Measurements from ENCODE around the gene TMEM220. TPM values are rescaled to one million over a fixed set of nuclear protein-coding genes. Genes with fewer than 3 reads are reported as not detected.
A peak's percentile ranks its signal among the peaks of the same experiment; 100 is the strongest.
"Not testable (repeated sequence)": the region's sequence is repeated elsewhere in the genome, so short reads cannot be mapped to it uniquely, and the experiment has no call there.

TMEM220 gene
- total RNA-seq, 2 donors from 2014 or later, result 1.4 to 10.9 TPM

DNA sequence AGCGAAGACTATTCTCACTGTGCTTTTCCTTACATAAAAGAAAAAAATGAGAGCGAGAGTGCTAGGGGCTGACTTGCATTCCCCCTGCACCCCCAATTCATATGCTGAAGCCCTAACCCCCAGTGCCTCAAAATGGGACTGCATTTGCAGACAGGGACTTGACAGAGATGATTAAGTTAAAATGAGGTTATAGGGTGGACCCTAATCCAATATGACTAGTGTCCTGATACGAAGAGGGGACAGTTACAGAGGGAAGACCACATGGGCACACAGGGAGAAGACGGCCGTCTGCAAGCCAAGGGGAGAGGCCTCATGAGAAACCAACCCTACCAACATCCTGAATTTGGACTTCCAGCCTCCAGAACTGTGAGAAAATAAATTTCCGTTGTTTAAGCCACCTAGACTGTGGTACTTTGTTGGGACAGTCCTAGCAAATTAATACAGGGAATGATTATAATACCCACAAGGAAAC, 1.6 kb upstream of the TMEM220 start:
- Mint-ChIP-seq H3K4me3 (peak overlapping the region; percentile 77), H3K9me3 (no peaks in the 10 kb centered on the region), H3K27ac (no peak overlapping the region), H3K4me1 (peaks cover 4% of the 10 kb centered on the region), H3K36me3 (ENCODE audit: low read depth) (no peaks in the 10 kb centered on the region), H3K27me3 (ENCODE audit: insufficient read depth) (peaks cover 3% of the 10 kb centered on the region)
- Histone ChIP-seq H3K4me1 (ENCODE audit: control insufficient read depth, insufficient read depth, low read length) (no peaks in the 10 kb centered on the region), H3K27me3 (ENCODE audit: control insufficient read depth, insufficient read depth, low read length, poor library complexity, severe bottlenecking) (no peaks in the 10 kb centered on the region), H3K9me3 (ENCODE audit: control insufficient read depth, low read length) (no peaks in the 10 kb centered on the region), H3K9ac (ENCODE audit: extremely low read depth, low read length, poor library complexity, severe bottlenecking) (no peak overlapping the region), H3K27ac (ENCODE audit: low read depth, low read length) (no peak overlapping the region), H3K4me3 (ENCODE audit: low read length) (no peak overlapping the region), H3K36me3 (ENCODE audit: control insufficient read depth, insufficient read depth, low read length) (no peaks in the 10 kb centered on the region)
- no peak for DNase-seq
- 87 to 100% methylated on average over 4 to 6 of the region's 6 CpGs for WGBS, 2 experiments (ENCODE audit: insufficient coverage in 1 of 2, insufficient read length in 1 of 2)
- TF ChIP-seq, protein P1, sequence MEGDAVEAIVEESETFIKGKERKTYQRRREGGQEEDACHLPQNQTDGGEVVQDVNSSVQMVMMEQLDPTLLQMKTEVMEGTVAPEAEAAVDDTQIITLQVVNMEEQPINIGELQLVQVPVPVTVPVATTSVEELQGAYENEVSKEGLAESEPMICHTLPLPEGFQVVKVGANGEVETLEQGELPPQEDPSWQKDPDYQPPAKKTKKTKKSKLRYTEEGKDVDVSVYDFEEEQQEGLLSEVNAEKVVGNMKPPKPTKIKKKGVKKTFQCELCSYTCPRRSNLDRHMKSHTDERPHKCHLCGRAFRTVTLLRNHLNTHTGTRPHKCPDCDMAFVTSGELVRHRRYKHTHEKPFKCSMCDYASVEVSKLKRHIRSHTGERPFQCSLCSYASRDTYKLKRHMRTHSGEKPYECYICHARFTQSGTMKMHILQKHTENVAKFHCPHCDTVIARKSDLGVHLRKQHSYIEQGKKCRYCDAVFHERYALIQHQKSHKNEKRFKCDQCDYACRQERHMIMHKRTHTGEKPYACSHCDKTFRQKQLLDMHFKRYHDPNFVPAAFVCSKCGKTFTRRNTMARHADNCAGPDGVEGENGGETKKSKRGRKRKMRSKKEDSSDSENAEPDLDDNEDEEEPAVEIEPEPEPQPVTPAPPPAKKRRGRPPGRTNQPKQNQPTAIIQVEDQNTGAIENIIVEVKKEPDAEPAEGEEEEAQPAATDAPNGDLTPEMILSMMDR (conservative IDR thresholded peaks at IDR 0.05), result no peak

- peak; percentile 46 for DNase-seq
- H3K9me3 ChIP-seq (ENCODE audit: control insufficient read depth, low read length); H3K27ac ChIP-seq (ENCODE audit: low read depth, low read length); H3K9me3 Mint-ChIP-seq; H3K4me1 ChIP-seq (ENCODE audit: control insufficient read depth, insufficient read depth, low read length); H3K27me3 Mint-ChIP-seq (ENCODE audit: insufficient read depth); H3K4me1 Mint-ChIP-seq; H3K36me3 ChIP-seq (ENCODE audit: control insufficient read depth, insufficient read depth, low read length); H3K36me3 Mint-ChIP-seq (ENCODE audit: low read depth); H3K27me3 ChIP-seq (ENCODE audit: control insufficient read depth, insufficient read depth, low read length, poor library complexity, severe bottlenecking): not testable (repeated sequence)
- H3K9ac ChIP-seq (ENCODE audit: extremely low read depth, low read length, poor library complexity, severe bottlenecking), result peak overlapping the region; percentile 53
- Mint-ChIP-seq H3K4me3 (peak overlapping the region; percentile 77), H3K27ac (peak overlapping the region; percentile 95)
- peak overlapping the region; percentile 83 for H3K4me3 ChIP-seq (ENCODE audit: low read length)
- WGBS, 2 experiments (ENCODE audit: insufficient coverage in 1 of 2, insufficient read length in 1 of 2), result 21 to 24% methylated on average over 6 to 15 of the region's 15 CpGs
These were observed 424 bp upstream of the TMEM220 start for GRCh38 chr17:10730247-10730646.

GRCh38 chr17:10728331-10728892, 1.4 kb downstream of the TMEM220 start:
- Mint-ChIP-seq H3K36me3 (ENCODE audit: low read depth) (no peaks in the 10 kb centered on the region), H3K4me1 (peaks cover 4% of the 10 kb centered on the region), H3K27me3 (ENCODE audit: insufficient read depth) (peaks cover 3% of the 10 kb centered on the region), H3K9me3 (no peaks in the 10 kb centered on the region), H3K4me3 (no peak overlapping the region), H3K27ac (no peak overlapping the region)
- H3K4me3 ChIP-seq (ENCODE audit: low read length), result no peak overlapping the region
- no peaks in the 10 kb centered on the region for H3K36me3 ChIP-seq (ENCODE audit: control insufficient read depth, insufficient read depth, low read length)
- no peak overlapping the region for H3K27ac ChIP-seq (ENCODE audit: low read depth, low read length)
- no peak for DNase-seq
- no peaks in the 10 kb centered on the region for H3K27me3 ChIP-seq (ENCODE audit: control insufficient read depth, insufficient read depth, low read length, poor library complexity, severe bottlenecking)
- no peaks in the 10 kb centered on the region for H3K4me1 ChIP-seq (ENCODE audit: control insufficient read depth, insufficient read depth, low read length)
- no peaks in the 10 kb centered on the region for H3K9me3 ChIP-seq (ENCODE audit: control insufficient read depth, low read length)
- 91 to 95% methylated on average over 8 to 10 of the region's 10 CpGs for WGBS, 2 experiments (ENCODE audit: insufficient coverage in 1 of 2, insufficient read length in 1 of 2)
- no peak overlapping the region for H3K9ac ChIP-seq (ENCODE audit: extremely low read depth, low read length, poor library complexity, severe bottlenecking)
- TF ChIP-seq, protein P1 (conservative IDR thresholded peaks at IDR 0.05), result no peak

DNA sequence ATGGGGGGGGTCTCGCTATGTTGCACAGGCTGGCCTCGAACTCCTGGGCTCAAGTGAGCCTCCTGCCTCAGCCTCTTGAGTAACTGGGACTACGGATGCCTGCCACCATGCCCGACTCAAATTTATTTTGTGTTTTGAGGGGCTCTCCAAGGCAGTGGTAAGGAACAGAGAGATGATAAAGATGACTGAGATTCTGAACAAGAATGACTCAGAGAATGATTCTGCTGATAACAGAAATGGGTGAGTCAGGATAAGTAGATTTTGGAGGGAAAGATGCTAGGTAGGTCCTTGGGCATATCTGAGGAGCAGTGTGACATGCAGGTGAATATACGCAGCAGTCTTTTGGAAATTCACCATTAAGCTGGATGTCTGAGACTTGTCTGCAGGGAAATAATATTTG, 2.6 kb downstream of the TMEM220 start:
- H3K4me3 ChIP-seq (ENCODE audit: low read length), result no peak overlapping the region
- TF ChIP-seq, protein P1 (conservative IDR thresholded peaks at IDR 0.05), result no peak
- Mint-ChIP-seq H3K4me3 (no peak overlapping the region), H3K4me1 (peaks cover 4% of the 10 kb centered on the region), H3K27ac (no peak overlapping the region), H3K27me3 (ENCODE audit: insufficient read depth) (peaks cover 3% of the 10 kb centered on the region), H3K9me3 (no peaks in the 10 kb centered on the region), H3K36me3 (ENCODE audit: low read depth) (peaks cover 8% of the 10 kb centered on the region)
- H3K9ac ChIP-seq (ENCODE audit: extremely low read depth, low read length, poor library complexity, severe bottlenecking), result no peak overlapping the region
- no peaks in the 10 kb centered on the region for H3K4me1 ChIP-seq (ENCODE audit: control insufficient read depth, insufficient read depth, low read length)
- H3K36me3 ChIP-seq (ENCODE audit: control insufficient read depth, insufficient read depth, low read length), result no peaks in the 10 kb centered on the region
- no peak overlapping the region for H3K27ac ChIP-seq (ENCODE audit: low read depth, low read length)
- 86 to 91% methylated on average over 1 to 5 of the region's 5 CpGs for WGBS, 2 experiments (ENCODE audit: insufficient coverage in 1 of 2, insufficient read length in 1 of 2)
- no peaks in the 10 kb centered on the region for H3K27me3 ChIP-seq (ENCODE audit: control insufficient read depth, insufficient read depth, low read length, poor library complexity, severe bottlenecking)
- H3K9me3 ChIP-seq (ENCODE audit: control insufficient read depth, low read length), result no peaks in the 10 kb centered on the region
- DNase-seq, result no peak
